Measurements from ENCODE around the gene BNIP3.

Gene BNIP3

GRCh38 chr10:131949041-131949862 is 32.5 kb downstream of the BNIP3 start:
- DNase-seq, result no peak

GRCh38 chr10:131948501-131948900 is 33.2 kb downstream of the BNIP3 start:
- no peak for DNase-seq

- peak; percentile 83 for DNase-seq
These were observed 33.9 kb downstream of the BNIP3 start for GRCh38 chr10:131947631-131948347.

- no peak for DNase-seq
These were observed 34.8 kb downstream of the BNIP3 start for GRCh38 chr10:131946880-131947279.

GRCh38 chr10:131946321-131946751 is 35.4 kb downstream of the BNIP3 start:
- peak; percentile 93 for DNase-seq

- no peak for DNase-seq
These were observed 36.6 kb downstream of the BNIP3 start for GRCh38 chr10:131944976-131945695.

- DNase-seq, result no peak
These were observed 37.3 kb downstream of the BNIP3 start for GRCh38 chr10:131944412-131944811.

- DNase-seq, result no peak
These were observed 38.5 kb downstream of the BNIP3 start for GRCh38 chr10:131943021-131943814.

- no peak for DNase-seq
These were observed 39.3 kb downstream of the BNIP3 start for GRCh38 chr10:131942455-131942854.

- DNase-seq, result no peak
These were observed 43.0 kb downstream of the BNIP3 start for GRCh38 chr10:131938681-131939080.

GRCh38 chr10:131937836-131938235 is 43.9 kb downstream of the BNIP3 start:
- no peak for DNase-seq

- DNase-seq, result no peak
These were observed 45.0 kb downstream of the BNIP3 start for GRCh38 chr10:131936736-131937135.

- DNase-seq, result no peak
These were observed 45.4 kb downstream of the BNIP3 start for GRCh38 chr10:131936294-131936693.

GRCh38 chr10:131935260-131935659 is 46.5 kb downstream of the BNIP3 start:
- no peak for DNase-seq

GRCh38 chr10:131934769-131935168 is 47.0 kb downstream of the BNIP3 start:
- no peak for DNase-seq

- DNase-seq, result no peak
These were observed 48.0 kb downstream of the BNIP3 start for GRCh38 chr10:131933696-131934086.

- DNase-seq, result no peak
These were observed 48.6 kb downstream of the BNIP3 start for GRCh38 chr10:131933016-131933695.

GRCh38 chr10:131931981-131932380 is 49.7 kb downstream of the BNIP3 start:
- DNase-seq, result no peak

- no peak for DNase-seq
These were observed 51.0 kb downstream of the BNIP3 start for GRCh38 chr10:131930586-131931330.

- no peak for DNase-seq
These were observed 51.6 kb downstream of the BNIP3 start for GRCh38 chr10:131930150-131930549.
